Lung microvascular endothelial cell (primary cell): Measurements from ENCODE around the gene APOC3. TPM values are rescaled to one million over a fixed set of nuclear protein-coding genes. Genes with fewer than 3 reads are reported as not detected.
"Not testable (repeated sequence)": the region's sequence is repeated elsewhere in the genome, so short reads cannot be mapped to it uniquely, and the experiment has no call there.

Experiments used
- DNase-seq, 2 donors: peaks; one replicate each; pipeline versions ENCODE4 v3.0.0 to v3.0.0-alpha.2; 2010; ENCODE audit warnings: low read depth in 2 of 2
- total RNA-seq: library from RNA; depleted of rRNA; stranded (reverse); fragments of >200 nt; gene quantifications from 2 replicates; pipeline ENCODE4 v1.2.1, GENCODE V29; 2014

Gene APOC3
- not detected in 2 replicates for total RNA-seq

DNA sequence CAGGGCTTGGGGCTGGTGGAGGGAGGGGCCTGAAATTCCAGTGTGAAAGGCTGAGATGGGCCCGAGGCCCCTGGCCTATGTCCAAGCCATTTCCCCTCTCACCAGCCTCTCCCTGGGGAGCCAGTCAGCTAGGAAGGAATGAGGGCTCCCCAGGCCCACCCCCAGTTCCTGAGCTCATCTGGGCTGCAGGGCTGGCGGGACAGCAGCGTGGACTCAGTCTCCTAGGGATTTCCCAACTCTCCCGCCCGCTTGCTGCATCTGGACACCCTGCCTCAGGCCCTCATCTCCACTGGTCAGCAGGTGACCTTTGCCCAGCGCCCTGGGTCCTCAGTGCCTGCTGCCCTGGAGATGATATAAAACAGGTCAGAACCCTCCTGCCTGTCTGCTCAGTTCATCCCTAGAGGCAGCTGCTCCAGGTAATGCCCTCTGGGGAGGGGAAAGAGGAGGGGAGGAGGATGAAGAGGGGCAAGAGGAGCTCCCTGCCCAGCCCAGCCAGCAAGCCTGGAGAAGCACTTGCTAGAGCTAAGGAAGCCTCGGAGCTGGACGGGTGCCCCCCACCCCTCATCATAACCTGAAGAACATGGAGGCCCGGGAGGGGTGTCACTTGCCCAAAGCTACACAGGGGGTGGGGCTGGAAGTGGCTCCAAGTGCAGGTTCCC, at the start of gene APOC3:
APOC3 (plus strand) TSS at position 383 of the 659 bp plus-strand sequence. CDS start 676 bp downstream, outside the sequence.
- DNase-seq: no peak

DNA sequence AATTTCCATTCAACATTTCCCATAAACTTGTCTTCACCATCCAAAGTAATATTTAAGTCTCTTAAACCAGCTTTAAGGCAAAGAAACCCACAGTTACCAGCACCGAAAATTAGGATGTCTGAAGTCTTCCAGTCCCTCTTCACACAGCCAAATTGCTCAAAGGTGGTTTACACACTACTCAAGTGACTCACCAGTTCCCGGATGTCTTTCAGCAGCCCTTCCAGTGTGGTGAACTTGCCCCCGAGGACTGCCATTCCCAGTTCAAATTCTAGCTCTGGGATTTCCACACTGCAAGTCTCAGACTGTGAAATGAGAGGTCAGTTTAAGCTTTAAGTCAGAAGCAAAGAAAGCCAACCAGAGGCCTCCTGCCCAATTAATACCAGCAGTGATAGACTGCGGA, 47.0 kb upstream of the APOC3 start:
- peak in 1 of 2 donors; percentile 50 for DNase-seq

DNA sequence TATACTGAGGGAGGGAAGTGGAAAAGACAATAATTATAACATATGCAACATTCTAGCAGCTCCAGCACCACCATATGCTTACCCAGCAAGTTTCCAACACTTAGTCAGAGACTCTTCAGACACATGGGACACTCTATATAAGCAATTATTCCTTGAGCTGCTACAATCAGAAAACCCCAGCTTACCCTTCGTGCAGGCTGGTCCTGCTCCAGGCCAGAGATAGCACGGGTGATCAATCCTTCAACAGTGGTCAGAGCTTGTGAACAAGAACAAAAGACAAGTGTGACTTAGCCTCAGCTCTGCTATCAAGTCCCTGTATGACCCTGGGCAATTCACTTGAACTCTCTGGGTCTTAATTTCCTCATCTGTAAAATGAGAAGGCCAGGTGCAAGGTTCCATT, 43.4 kb upstream of the APOC3 start:
- DNase-seq: no peak

DNA sequence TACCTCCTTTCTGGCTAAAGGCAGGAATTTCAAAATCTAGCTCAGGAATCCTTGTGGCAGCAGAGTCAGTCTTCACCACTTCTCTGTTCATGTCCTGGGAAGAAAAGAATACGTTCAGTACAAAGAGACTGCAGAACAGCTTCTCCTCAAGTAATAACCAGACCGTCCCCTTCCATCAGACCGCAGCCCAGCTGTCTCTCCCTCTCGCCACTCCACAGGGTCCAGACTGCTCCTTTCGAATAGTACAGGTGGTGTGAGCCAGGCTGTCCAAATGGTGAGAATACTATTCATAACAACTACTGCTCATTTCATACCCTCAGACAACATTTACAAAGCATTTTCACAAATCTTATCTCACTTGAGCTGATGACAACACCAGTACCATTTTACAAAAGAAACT, 42.7 kb upstream of the APOC3 start:
- DNase-seq: no peak

DNA sequence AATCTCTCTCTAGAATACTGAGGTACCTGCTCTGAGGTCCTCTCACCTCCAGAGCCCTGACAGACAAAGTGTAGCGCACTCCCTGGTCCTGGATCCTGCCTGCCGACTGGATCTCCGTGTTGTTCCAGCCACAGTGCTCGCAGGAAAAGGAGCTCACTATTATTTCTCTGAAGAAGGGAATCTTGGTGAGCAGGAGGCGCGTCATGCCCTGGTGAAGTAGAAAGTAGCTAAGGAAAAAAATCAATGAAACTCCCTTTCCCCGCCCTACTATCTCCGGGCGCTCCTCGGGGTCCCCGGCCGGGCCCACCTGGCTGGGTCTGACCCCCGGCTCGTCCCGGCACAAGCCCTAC, 42.3 kb upstream of the APOC3 start:
- peak; percentile 8 to 43 for DNase-seq

DNA sequence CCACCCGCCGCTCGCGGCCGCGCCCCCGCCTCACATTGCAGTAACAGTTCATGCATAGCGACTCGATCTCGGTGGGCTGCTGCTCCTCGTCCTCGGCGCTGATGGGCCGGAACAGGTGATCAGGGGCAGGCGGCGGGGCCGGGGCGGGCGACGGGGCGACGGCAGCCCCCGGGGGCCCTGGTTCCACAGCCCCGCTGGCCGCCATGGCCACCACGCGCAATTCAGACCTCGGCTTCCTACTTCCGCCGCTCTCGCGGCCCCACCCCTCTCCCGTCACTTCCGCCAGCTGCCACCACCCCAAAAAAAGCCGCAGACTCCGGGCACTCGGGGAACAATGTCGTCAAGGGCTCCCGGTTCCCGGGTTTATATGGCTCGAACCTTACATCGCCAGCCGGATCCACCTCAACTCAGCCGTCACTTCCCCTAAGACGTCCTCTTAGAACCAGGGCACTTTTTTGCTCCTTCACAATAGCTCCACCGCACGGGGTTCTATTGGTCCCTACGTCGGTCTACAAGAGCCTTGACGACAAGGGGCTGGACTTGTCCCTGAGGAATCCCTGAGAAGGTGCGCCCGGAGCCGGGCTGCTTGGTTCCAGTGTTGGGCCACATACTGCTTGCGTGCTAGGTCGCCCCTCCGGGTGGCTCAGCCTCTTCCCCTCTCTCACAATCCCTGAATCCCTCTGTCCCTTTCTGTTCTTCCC, 41.8 kb upstream of the APOC3 start, which contains the start of gene ZPR1:
ZPR1 (minus strand) TSS at position 238 of the 701 bp plus-strand sequence; CDS start at position 205, 33 bp downstream.
- DNase-seq: peak; percentile 75

DNA sequence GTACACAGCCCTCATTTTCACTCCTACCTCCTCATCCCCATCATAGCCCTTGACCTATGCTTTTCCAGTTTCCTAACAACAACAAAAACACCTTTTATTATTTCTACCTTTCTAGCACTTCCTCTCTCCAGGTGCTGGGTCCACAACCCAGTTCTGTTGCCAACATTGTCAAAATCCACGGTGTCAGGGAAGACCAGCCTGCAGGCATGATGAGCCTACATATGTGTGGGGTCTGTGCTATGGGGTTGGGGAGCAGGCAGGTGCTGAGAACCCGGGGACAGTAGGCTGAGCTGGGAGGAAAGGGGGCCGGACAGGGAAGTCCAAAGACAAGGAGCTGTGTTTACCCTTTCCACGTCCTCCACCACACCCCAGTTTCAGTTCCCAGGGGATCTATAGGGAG, 41.2 kb upstream of the APOC3 start:
- no peak for DNase-seq

DNA sequence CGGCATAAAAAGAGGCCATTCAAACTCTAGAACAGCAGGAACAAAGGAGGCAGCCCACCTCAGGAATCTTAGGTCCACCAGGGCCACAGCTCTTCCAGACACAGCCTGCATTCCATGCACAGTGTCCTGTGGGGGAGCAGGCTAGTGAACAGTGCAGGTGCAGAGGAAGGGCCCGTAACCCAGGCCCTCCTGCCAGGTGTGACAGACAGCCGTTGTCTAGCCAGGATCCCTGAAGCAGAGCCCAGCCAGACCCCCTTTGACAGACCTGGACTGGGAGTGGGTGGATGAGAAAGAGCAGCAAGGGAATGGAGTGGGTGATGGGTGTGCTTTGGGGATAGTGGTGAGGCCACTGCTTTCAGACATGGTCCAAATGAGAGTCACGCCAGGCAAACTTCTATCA, 40.7 kb upstream of the APOC3 start:
- no peak for DNase-seq

DNA sequence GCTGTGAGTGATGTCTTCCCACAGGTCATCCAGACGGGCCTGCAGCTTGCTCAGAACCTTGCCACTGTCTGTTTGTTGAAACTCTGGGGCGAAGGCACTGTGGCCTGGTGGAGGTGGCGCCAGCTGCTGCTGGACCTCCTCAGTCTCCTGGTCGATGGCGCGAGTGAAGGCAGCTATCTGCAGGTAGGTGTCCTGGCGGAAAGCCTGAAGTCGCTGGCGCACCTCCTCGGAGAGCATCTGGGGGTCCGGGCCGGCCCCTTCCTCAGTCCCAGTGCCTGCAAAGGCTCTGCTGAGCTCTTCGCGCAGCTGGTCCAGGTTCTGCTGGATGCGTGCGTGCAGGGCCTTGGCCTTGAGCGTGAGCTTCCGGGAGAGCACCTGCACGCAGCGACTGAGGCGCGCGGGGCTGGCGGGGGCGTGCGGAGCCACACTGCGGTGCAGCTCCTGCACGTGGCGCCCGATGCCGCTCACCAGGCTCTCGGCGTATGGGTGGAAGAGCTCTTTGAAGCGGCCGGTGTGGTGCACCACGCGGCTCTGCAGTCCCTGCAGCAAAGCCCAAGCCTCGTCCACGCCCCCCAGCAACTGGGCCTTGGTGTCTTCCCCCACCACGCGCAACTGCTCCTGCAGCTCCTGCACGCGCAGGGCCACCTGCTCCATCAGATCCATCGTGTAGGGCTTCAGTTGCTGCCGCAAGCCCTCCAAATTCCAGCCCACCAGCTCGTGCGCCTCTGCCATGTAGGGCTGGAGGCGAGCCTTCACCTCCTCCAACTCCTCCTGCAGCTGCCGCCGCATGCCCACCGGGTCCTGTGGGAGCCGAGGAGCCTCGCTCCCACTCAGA, 39.3 kb upstream of the APOC3 start:
- DNase-seq: no peak

DNA sequence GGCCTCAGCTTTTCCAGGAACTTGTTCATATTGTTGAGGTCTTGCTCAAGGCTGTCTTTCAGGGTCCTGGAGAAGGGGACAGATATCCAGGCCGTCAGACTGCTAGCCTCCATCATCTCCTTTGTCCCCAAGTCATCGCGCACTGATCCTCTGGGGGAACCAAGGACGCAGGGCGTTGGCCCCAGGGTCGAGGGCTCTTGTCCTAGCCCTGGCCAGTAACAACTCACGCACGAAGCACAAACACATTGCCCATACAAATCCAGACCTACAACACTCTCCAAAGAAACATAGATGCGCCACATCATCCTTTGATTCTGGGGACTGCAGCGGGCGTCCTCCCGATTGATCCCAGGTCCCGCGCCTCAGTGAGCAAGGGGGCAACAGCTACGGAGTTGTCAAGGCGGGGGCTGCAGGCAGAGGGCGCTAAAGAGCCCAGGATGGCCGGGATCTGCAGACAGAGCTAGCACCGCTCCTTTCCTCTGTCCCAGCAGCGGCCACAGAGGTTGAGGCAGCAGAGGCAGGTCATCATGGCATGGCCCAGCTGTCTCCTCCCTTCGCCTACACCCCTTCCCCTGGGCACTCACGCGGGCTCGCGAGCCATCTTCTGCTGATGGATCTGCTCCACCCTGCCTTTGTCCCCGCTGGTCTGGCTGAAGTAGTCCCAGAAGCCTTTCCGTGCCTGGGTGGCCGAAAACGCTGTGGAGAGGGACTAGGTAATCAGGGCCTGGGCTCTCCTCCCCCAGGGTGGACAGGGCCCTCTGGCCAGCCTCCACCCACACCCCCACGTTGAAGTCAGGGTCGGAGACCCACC, 38.5 kb upstream of the APOC3 start:
- peak; percentile 69 to 77 for DNase-seq

DNA sequence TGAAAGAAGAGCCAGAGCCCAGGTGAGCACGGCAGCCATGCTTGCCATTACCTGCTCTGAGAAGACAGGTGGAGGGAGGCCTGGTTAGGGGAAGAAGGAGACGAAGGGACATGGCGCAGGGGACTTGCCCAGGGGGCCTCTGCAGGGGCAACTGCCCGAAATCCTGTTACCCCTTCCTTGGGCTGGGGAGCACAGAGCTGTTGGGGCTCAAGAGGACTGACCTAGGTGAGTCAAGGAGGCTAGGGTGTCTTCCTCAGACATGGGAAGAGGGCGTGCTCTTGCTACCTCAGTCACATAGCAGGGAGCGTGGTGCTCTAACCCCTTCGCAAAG, 37.9 kb upstream of the APOC3 start, which contains the start of gene APOA5:
APOA5 (minus strand) TSS at position 67 of the 331 bp plus-strand sequence; CDS start at position 48, 19 bp downstream.
- no peak for DNase-seq

DNA sequence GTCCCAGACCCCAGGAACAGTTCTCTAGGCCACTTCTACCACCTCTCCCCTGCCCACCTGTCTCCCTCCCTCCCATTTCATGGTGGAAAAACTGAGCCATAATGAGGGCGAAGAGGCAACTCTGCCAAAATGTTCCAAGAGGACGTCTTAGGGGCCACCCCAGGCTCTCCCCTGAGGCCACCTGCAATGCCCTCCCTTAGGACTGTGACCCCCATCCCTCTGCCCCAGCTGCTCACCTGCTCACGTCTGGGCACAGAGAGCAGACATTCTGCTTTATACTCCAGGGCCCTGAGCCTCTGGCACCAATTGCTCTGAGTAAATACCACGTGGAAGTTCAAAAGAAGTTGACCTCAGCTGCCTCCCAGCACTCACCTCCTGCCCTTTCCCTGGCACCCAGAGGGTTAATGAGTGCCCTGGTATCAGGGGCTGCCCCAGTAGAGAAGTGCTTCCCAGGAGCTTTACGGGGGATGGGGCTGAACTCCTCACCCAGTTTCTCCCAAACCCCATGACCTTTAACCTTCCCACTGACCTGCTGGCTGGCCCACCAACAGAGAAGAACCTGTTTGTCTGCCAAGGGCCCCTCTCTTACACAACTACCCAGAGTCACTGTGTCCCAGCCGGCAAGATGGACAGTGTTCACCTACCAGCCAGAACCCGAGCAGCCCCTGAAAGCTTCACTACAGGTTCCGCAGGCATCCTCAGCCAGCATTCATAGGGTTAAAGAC, 37.4 kb upstream of the APOC3 start:
- no peak for DNase-seq

DNA sequence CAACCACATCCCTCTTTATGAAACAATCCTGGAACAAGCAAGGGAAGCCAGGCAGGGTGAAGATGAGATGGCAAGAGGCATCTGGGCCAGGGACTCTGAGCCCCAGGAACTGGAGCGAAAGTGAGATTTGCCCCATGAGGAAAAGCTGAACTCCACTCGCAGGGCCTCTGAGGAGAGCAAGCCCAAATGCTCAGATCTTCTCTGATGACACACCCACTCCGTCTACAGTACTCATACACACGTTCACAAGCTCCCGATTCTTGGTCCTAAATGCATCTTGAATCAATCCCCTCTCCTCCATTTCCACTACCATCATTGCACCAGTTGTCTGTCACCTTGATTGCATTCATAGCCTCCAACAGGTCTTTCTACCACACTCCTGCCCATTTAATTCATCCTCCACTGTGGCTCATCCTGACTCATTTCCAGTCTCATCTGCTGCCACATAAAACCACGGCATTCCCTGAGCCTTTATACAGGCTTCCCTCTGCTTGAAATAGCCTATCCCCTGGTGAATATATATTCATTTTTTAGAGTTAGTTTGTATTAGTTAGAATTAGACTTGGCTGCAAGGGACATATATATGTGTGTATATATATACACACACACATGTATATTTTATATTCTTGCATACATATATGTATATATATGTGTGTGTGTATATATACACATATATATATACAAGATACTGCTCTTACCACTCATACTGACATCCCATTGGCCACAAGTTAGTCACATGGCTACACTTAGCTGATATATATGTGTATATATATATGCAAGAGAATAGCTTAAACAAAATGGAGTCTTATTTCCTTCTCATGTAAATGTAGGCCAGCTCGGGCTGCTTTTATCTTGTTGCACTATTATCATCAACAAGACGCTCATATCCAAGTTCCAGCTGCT, 36.6 kb upstream of the APOC3 start:
- peak in 1 of 2 donors; percentile 64 for DNase-seq

DNA sequence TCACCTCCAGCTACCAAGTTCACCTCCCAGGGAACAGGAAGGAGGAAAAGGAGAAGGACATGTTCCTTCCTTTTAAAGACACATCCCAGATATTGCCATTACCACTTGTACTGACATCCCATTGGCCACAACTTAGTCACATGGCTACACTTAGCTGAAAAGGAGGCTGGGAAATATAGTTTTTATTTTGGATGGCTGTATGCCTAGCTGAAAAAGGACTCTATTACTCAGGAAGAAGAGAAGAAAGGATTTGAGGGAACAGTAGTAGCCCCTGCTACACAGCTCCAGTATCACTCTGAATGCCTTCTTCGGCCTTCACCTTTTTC, 36.0 kb upstream of the APOC3 start:
- DNase-seq: peak in 1 of 2 donors; percentile 12

DNA sequence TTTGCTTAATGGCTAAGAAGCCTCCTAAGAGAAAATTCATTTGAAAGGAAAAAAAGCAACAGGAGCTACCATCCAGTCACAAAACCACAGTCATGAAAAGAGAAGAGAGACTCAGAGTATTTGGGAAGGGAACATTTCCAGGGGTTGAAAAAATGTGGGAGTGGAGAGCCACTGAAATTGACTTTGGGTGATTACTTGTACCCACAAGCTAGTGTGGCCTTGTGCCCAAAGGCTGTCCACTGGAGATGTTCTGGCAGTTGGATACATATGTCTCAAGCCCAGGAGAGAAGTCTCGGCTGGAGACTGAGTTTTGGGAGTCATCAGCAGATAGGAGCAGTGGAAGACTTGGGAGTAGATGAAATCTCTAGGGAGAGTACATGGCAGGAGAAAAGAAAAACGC, 34.9 kb upstream of the APOC3 start:
- no peak for DNase-seq

DNA sequence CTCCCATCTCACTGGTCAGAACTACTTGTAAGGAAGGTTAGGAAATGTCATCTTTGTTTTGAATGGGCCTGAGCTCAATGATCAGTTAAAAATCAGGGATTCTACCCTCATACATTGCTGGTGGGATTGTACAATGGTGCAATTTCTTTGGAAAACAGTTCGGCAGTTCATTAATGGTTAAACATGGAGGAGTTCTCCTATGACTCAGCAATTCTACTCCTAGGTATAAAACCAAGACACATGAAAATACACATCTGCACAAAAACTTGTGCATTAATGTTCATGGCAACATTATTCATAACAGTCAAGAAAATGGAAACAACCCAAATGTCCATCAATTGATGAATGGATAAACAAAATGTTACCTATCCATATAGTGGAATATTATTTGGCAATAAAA, 33.2 kb upstream of the APOC3 start:
- no peak for DNase-seq

DNA sequence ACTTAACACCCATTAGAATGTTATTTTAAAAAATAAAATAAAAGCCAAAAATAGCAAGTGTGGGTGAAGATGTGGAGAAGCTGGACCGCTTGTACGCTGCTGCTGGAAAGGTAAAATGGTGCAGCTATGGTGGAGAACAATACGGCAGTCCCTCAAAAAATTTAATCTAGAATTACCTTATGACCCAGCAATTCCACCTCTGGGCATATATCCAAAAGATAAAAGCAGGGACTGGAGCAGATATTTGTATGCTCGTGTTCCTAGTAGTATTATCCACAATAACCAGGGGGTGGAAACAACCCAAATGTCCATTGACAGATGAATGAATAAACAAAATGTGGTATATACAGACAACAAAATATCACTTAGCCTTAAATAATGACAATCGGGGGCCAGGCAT, 31.9 kb upstream of the APOC3 start:
- no peak for DNase-seq

DNA sequence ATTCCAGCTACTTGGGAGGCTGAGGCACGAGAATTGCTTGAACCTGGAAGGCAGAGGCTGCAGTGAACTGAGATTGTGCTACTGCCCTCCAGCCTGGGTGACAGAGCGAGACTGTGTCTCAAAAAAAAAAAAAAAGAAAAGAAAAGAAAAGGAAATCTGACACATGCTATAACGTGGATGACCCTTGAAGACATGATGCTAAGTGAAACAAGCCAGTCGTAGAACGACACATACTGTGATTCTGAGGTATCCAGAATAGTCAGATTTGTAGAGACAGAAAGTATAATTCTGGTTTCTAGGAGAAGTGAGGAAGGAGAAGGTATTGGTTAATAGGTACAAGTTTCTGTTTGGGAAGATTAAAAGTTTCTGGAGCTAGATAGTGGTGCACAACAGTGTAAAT, 31.3 kb upstream of the APOC3 start:
- no peak for DNase-seq

DNA sequence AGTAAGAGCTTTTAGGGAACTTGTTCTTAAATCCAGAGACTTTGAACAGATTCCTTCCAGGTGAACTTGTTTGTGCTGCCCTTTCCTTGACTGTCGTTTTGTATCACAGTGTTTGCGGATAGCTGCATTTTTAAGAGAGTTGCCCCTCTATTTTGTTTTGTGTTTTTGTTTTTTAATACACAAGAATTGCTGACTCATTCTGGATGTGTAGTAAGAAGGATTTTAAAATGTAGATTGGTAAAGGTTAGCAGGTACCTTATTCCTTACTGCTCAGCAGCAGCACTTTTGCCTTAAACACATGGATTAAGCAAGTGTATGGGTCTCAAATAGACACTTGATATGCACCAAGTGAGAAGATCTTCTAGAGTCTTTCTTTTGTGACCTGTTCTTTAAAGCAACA, 29.1 kb upstream of the APOC3 start:
- no peak for DNase-seq

DNA sequence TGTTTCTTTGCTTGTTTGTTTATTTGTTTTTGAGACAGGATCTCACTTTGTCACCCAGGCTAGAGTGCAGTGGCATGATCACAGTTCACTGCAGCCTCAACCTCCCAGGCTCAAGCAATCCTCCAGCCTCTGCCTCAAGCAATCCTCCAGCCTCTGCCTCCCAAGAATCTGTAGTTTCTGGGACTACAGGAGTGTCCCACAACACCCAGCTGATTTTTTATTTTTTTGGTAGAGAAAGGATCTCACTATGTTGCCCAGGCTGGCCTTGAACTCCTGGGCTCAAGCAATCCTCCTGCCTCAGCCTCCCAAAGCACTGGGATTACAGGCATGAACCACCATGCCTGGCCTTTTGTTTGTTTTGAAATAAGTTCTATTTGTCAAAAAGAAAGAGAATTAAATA, 28.0 kb upstream of the APOC3 start:
- DNase-seq: not testable (repeated sequence)
